Keratinocyte (primary cell): ENCODE results near the gene EPHA1.

ENCODE experiments used
- CTCF ChIP-seq, 3 experiments: IDR thresholded peaks in 1 of 3; conservative IDR thresholded peaks in 1 of 3; optimal IDR thresholded peaks in 1 of 3; 2 replicates in 2 of 3; 3 replicates in 1 of 3; pipeline versions ENCODE3 to v1.5.1; 2011; ENCODE audit warnings: low read length in 3 of 3, mild to moderate bottlenecking in 3 of 3, moderate library complexity in 2 of 3, control low read depth in 1 of 3, inconsistent platforms in 1 of 3; ENCODE audit not compliant: insufficient read depth in 2 of 3; ENCODE audit errors: extremely low read depth in 1 of 3
- EZH2 ChIP-seq: IDR thresholded peaks from one replicate; pipeline ENCODE4 v1.6.1; 2012; ENCODE audit warnings: inconsistent platforms, mild to moderate bottlenecking, low read length, moderate library complexity

- TF ChIP-seq CTCF (optimal IDR thresholded peaks at IDR 0.05 in 1 of 3, IDR thresholded peaks at IDR 0.05 in 1 of 3, conservative IDR thresholded peaks at IDR 0.05 in 1 of 3; ENCODE audit: extremely low read depth in 1 of 3, insufficient read depth in 2 of 3, low read length in 3 of 3) (no peak), EZH2 (no peak)
Observed at GRCh38 chr7:143369678-143370651, 38.7 kb downstream of the EPHA1 start.
